Suppressor macrophage (primary cell): ENCODE measurements around the gene ADCK1.
A peak's percentile ranks its signal among the peaks of the same experiment; 100 is the strongest.

Source experiments
- DNase-seq, 4 experiments: peaks; one replicate each; pipeline ENCODE4 v3.0.0-alpha.2; 2020 to 2022

The ADCK1 gene

DNA sequence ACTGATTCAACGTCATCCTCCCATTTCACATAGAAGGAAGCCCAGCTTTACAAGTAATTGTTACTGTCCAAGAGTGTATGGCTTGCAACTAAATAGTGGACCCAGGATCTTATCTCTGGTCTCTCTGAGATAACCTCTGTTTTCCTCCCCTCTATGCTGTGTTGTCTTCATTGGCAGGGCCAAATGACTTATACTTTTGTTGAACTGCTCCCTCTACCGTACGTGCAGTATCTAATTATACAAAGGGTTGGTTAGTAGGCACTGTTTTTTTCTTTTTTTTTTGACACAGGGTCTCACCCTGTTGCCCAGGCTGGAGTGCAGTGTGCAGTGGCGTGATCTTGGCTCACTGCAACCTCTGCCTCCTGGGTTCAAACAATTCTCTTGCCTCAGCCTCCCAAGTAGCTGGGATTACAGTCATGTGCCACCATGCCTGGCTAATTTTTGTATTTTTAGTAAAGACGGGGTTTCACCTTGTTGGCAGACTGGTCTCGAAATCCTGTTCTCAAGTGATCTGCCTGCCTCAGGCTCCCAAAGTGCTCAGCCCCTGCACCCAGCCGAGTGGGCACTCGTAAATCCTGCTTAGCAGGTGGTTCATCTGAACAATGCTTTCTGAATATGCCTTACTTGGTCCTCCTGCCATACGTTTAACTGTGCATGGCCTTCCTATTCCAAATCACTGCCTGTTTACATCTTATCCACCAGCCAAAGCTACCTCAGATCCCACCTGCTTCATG lies 162.1 kb downstream of the ADCK1 start:
- peak in 1 of 4 experiments; percentile 10 for DNase-seq

- DNase-seq = no peak
Observed at GRCh38 chr14:77962731-77963520, 163.0 kb downstream of the ADCK1 start.

GRCh38 chr14:77964586-77964985 lies 164.7 kb downstream of the ADCK1 start:
- DNase-seq = no peak

DNA sequence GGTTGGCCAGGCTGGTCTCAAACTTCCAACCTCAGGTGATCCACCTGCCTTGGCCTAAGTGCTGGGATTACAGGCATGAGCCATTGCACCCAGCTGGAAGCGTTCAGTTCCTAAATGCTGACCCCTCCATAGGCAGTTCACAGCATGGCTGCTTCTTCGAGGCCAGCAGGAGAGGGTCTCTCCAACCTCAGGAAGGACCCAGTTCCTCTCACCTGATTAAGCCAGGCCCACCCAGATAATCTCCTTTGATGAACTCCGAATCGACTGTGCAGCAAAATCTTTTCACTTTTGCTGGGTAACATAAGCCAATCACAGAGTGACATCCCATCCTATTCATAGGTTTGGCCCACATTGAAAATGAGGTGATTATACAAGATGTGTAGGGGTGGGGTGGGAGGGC lies 165.1 kb downstream of the ADCK1 start:
- DNase-seq = no peak

- peak; percentile 22 to 53 (median 28) for DNase-seq
Observed at GRCh38 chr14:77965919-77966435, 166.1 kb downstream of the ADCK1 start.

DNA sequence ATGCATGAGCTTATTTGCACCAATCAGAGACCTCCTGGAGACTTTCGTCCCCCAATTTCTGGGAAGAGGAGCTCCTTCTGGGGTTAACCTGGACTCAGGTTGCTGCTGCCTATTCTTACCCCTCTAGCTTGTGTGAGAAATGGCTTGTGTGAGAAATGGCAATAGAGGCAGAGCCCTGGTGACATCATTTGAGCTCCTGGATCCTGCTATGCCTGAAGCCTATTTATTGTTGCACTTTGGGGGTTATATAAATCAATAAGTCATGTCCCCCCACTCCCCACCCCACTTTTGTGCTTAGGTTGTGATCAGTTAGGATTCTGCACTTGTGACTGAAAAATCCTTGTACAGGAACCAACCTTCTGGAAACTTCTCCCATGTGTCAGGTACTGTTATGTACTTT lies 167.2 kb downstream of the ADCK1 start:
- no peak for DNase-seq

DNA sequence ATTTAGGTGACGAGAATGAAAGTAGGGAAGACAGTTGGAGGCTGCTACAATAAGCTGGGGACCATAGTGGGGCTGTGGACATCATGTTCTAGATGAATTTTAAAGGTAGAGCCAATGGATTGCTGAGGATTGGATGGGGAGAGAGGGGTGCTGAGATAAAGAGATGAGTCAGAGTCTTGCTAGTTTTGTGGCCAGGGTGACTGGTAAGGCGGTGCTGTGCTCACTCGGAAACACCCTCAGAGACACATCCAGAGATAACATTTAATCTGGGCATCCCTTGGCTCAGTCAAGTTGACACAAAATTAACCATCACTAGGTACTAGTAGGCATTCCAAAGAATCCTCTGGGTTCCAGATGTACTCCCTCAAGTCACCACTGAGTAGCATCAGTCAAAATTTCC lies 170.7 kb downstream of the ADCK1 start:
- no peak for DNase-seq

DNA sequence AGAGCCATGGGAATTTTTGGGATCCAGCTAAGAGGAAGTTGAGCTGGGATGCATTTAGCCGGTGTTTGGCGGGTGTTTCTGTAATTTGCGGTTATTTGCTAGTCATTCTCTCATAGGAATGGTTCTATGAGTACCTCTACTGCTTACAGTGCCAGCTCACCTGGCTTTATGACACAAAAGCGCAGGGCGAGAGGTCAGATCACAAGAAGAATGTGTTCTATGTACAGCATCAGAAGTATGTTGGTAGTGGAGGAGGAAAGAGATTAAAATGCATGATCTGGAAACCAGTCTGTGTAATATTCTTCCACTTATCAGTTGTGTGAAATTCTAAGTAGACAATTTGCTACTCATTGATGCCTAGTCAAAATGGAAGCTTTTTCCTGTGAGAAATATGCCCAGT lies 173.3 kb downstream of the ADCK1 start:
- DNase-seq = no peak

- no peak for DNase-seq
Observed at GRCh38 chr14:77976591-77976990, 176.7 kb downstream of the ADCK1 start.

DNA sequence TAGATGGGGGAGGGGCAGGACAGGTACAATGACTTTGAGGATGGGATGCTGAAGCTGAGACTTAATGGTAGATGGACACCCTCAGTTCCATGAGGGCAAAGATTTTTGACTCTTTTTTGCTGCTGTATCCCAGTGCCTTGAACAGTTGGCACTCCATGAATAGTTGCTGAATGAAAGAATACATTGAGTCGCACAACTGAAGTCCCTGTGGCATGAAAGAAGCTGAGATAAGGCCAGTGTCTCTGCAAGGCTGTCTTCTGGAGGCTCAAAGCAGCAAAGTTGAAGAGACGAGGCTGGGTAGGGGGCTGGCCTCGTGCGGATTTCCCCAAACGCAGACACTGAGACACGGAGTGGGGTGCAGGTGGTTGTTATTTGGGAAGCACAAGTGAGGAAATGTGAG lies 179.3 kb downstream of the ADCK1 start:
- no peak for DNase-seq

- no peak for DNase-seq
Observed at GRCh38 chr14:77979666-77980351, 179.9 kb downstream of the ADCK1 start.

GRCh38 chr14:77980475-77981321 lies 180.8 kb downstream of the ADCK1 start:
- peak in 2 of 4 experiments; percentile 3 to 29 for DNase-seq
